Measurements from ENCODE around the gene DHX15. TPM values are rescaled to one million over a fixed set of nuclear protein-coding genes. Genes with fewer than 3 reads are reported as not detected.

The DHX15 gene
- total RNA-seq, 1 experiment from 2014 or later = 287 TPM

DNA sequence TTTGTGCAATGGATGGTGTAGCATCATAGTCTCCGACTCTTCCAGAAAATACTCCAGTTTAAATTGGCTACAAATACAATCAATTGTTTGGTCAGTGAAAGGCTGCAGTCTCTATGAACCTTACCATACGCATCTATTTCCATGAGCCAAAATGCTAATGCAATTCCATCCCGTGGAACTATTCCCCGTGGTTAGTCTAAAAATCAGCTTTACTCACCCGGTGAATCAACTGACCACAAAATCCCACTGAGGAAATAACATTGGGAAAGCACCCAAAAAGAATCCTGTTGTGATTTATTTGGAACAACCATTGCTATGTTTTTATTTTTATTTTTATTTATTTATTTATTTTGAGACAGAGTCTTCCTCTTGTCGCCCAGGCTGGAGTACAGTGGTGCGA, 87.1 kb downstream of the DHX15 start:
- no peak overlapping the region for H3K4me3 Mint-ChIP-seq

More for the DNA sequence above, 87.1 kb downstream of the DHX15 start:
- H3K23ac ChIP-seq (ENCODE audit: insufficient read length, low read depth, low read length) = no peak overlapping the region
- H3K9me3 Mint-ChIP-seq = peaks cover 5 to 17% of the 10 kb centered on the region in 2 experiments
- H3K4me2 ChIP-seq (ENCODE audit: insufficient read depth, insufficient read length, low read length) = no peak overlapping the region
- no peak overlapping the region for H3K9ac ChIP-seq (ENCODE audit: extremely low read depth, insufficient read length, low read length)
- H2AK5ac ChIP-seq (ENCODE audit: insufficient read length, low read length) = no peak overlapping the region
- no peak overlapping the region for H2BK5ac ChIP-seq (ENCODE audit: insufficient read length, low read length)
- no peak overlapping the region for H2AFZ ChIP-seq (ENCODE audit: low read length)
- no peak overlapping the region for H3K27ac ChIP-seq (ENCODE audit: insufficient read length, low read depth, low read length)
- H2BK12ac ChIP-seq (ENCODE audit: insufficient read length, low read depth, low read length) = no peak overlapping the region
- TF ChIP-seq, protein P1, sequence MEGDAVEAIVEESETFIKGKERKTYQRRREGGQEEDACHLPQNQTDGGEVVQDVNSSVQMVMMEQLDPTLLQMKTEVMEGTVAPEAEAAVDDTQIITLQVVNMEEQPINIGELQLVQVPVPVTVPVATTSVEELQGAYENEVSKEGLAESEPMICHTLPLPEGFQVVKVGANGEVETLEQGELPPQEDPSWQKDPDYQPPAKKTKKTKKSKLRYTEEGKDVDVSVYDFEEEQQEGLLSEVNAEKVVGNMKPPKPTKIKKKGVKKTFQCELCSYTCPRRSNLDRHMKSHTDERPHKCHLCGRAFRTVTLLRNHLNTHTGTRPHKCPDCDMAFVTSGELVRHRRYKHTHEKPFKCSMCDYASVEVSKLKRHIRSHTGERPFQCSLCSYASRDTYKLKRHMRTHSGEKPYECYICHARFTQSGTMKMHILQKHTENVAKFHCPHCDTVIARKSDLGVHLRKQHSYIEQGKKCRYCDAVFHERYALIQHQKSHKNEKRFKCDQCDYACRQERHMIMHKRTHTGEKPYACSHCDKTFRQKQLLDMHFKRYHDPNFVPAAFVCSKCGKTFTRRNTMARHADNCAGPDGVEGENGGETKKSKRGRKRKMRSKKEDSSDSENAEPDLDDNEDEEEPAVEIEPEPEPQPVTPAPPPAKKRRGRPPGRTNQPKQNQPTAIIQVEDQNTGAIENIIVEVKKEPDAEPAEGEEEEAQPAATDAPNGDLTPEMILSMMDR (conservative IDR thresholded peaks at IDR 0.05) = no peak
- H3K27ac Mint-ChIP-seq = no peak overlapping the region
- no peak overlapping the region for H2BK120ac ChIP-seq (ENCODE audit: low read depth, low read length, poor library complexity, severe bottlenecking)
- H3K79me2 ChIP-seq (ENCODE audit: insufficient read depth, low read length) = no peaks in the 10 kb centered on the region
- no peak overlapping the region for H4K5ac ChIP-seq (ENCODE audit: insufficient read length, low read depth, low read length)
- no peaks in the 10 kb centered on the region for H3K9me3 ChIP-seq (ENCODE audit: control insufficient read depth, low read depth, low read length)
- peaks cover 2 to 10% (median 7%) of the 10 kb centered on the region in 3 experiments; a peak in 4 of 7 replicates for H3K36me3 Mint-ChIP-seq (ENCODE audit: insufficient read depth in 1 of 3, low read depth in 3 of 3)
- H3K4me1 ChIP-seq (ENCODE audit: insufficient read depth, low read length) = 0 out of 2 replicates have a peak, but pooled peaks cover 2% of the 10 kb centered on the region
- H3K56ac ChIP-seq (ENCODE audit: insufficient read length, low read depth, low read length) = no peak overlapping the region
- no peak for DNase-seq
- H3K79me1 ChIP-seq (ENCODE audit: insufficient read depth, low read depth, low read length, poor library complexity, severe bottlenecking) = no peaks in the 10 kb centered on the region
- peaks cover 7% of the 10 kb centered on the region for H3K27me3 Mint-ChIP-seq (ENCODE audit: low read depth)
- no peak overlapping the region for H3K4ac ChIP-seq (ENCODE audit: low read depth, low read length)
- H3K14ac ChIP-seq (ENCODE audit: insufficient read depth, low read length) = no peak overlapping the region
- no peak overlapping the region for H4K91ac ChIP-seq (ENCODE audit: insufficient read length, low read depth, low read length)
- H4K8ac ChIP-seq (replicated peaks; ENCODE audit: insufficient read length, low read depth, low read length) = no peak overlapping the region
- no peak overlapping the region for H2BK20ac ChIP-seq (ENCODE audit: low read depth, low read length, poor library complexity, severe bottlenecking)
- no peaks in the 10 kb centered on the region for H4K20me1 ChIP-seq (ENCODE audit: control insufficient read depth, insufficient read depth, insufficient read length)
- H3K4me1 Mint-ChIP-seq = peaks cover 27 to 33% of the 10 kb centered on the region in 2 experiments
- H3K18ac ChIP-seq (ENCODE audit: insufficient read length, low read depth, low read length) = no peak overlapping the region
- no peaks in the 10 kb centered on the region for H3K27me3 ChIP-seq (ENCODE audit: insufficient read depth, low read length)
- no peak overlapping the region for H2BK15ac ChIP-seq (ENCODE audit: low read depth, low read length)
- no peak overlapping the region for H3T11ph ChIP-seq (ENCODE audit: low read length)
- WGBS (ENCODE audit: extremely low coverage, insufficient read length, low lambda C conversion rate) = no CpG with 5 or more reads among the region's 7 CpGs
- no peaks in the 10 kb centered on the region for H3K23me2 ChIP-seq (ENCODE audit: insufficient read length, low read depth, low read length, poor library complexity, severe bottlenecking)
